Nephron (organoid): ENCODE data around the gene NUP62CL.

Source experiments
- H3K27ac Mint-ChIP-seq, 3 experiments: 2 replicates each; pipeline ENCODE4 v1.8.0; 2020; ENCODE audit warnings: mixed read lengths in 3 of 3, mild to moderate bottlenecking in 2 of 3, moderate library complexity in 1 of 3
- H3K27me3 Mint-ChIP-seq: 2 replicates; pipeline ENCODE4 v1.8.0; 2021; ENCODE audit warnings: low read depth, mild to moderate bottlenecking, moderate library complexity, mixed read lengths
- H3K36me3 Mint-ChIP-seq: 2 replicates; pipeline ENCODE4 v1.8.0; 2020; ENCODE audit warnings: low read depth, mixed read lengths
- H3K4me1 Mint-ChIP-seq: 2 replicates; pipeline ENCODE4 v1.8.0; 2020; ENCODE audit warnings: mixed read lengths
- H3K4me3 Mint-ChIP-seq, 3 experiments: 2 replicates each; pipeline ENCODE4 v1.8.0; 2020; ENCODE audit warnings: mild to moderate bottlenecking in 3 of 3, mixed read lengths in 3 of 3, moderate library complexity in 2 of 3
- H3K9me3 Mint-ChIP-seq: 2 replicates; pipeline ENCODE4 v1.8.0; 2020; ENCODE audit warnings: mixed read lengths
- CTCF ChIP-seq, 3 experiments: fragments of 200-600 bp; sonication (generic); IDR thresholded peaks; one replicate each; pipeline ENCODE4 v1.5.0; 2021; ENCODE audit warnings: antibody characterized with exemption in 3 of 3; ENCODE audit not compliant: unreplicated experiment in 3 of 3

NUP62CL gene

GRCh38 chrX:107076158-107076557 lies 130.1 kb downstream of the NUP62CL start:
- Mint-ChIP-seq H3K4me1 (no peaks in the 10 kb centered on the region), H3K4me3 (no peak overlapping the region), H3K36me3 (peaks cover 76% of the 10 kb centered on the region), H3K27ac (no peak overlapping the region), H3K9me3 (peaks cover 64% of the 10 kb centered on the region), H3K27me3 (no peaks in the 10 kb centered on the region)
- no peak for TF ChIP-seq CTCF (IDR thresholded peaks at IDR 0.05; ENCODE audit: unreplicated experiment in 3 of 3)
